Endothelial cell of umbilical vein (primary cell): ENCODE measurements around the gene DDX24. TPM values are rescaled to one million over a fixed set of nuclear protein-coding genes. Genes with fewer than 3 reads are reported as not detected.

Experiments used
- BruUV-seq: library from RNA; stranded (reverse); fragments of 400-500 nt; replicated peaks from 2 replicates; lab custom pipeline; 2021; lab: Mats Ljungman, UMichigan
- CTCF ChIA-PET: fragments of 300-600, 350-600 bp; sonication (Branson Sonifier 250); formaldehyde crosslinking; loops from one replicate; lab custom pipeline; 2021; ENCODE audit warnings: antibody characterized with exemption, inconsistent platforms; lab: Charles Lee
- POLR2A ChIA-PET: fragments of 300-600, 350-600 bp; sonication (Branson Sonifier 250); formaldehyde crosslinking; loops from one replicate; lab custom pipeline; 2021; ENCODE audit warnings: antibody characterized with exemption, inconsistent platforms; lab: Charles Lee
- DNase-seq: peaks from one replicate; pipeline ENCODE4 v3.0.0-alpha.2; 2011; ENCODE audit warnings: low read depth, low spot score
- FAIRE-seq: peaks from 2 replicates; lab custom pipeline; 2011; peaks lifted over from hg19 to GRCh38; lab: Jason Lieb, UNC
- H2AFZ ChIP-seq: 2 replicates; pipeline ENCODE4 v1.6.0; 2012; ENCODE audit warnings: low read depth, low read length, control low read depth, inconsistent platforms
- H3K27ac ChIP-seq: 2 replicates; pipeline ENCODE4 v1.5.1; 2011; ENCODE audit warnings: low read depth, mild to moderate bottlenecking, control low read depth, low read length, moderate library complexity; ENCODE audit not compliant: insufficient read depth
- H3K27me3 ChIP-seq, 2 experiments: 2 replicates each; pipeline versions ENCODE4 v1.6.0 to v1.6.1; 2011; ENCODE audit warnings: low read length in 2 of 2, mixed read lengths in 1 of 2; ENCODE audit not compliant: control insufficient read depth in 2 of 2, insufficient read depth in 2 of 2
- H3K36me3 ChIP-seq, 2 experiments: 2 replicates in 1 of 2; 3 replicates in 1 of 2; pipeline ENCODE4 v1.5.1; 2011; ENCODE audit warnings: low read length in 2 of 2, mild to moderate bottlenecking in 1 of 2, moderate library complexity in 1 of 2; ENCODE audit not compliant: control insufficient read depth in 2 of 2, insufficient read depth in 2 of 2; ENCODE audit errors: extremely low read depth in 1 of 2
- H3K4me1 ChIP-seq: 3 replicates; pipeline ENCODE4 v1.5.1; 2011; ENCODE audit warnings: mild to moderate bottlenecking, low read length; ENCODE audit not compliant: control insufficient read depth, insufficient read depth; ENCODE audit errors: extremely low read depth
- H3K4me2 ChIP-seq: 2 replicates; pipeline ENCODE4 v1.6.1; 2011; ENCODE audit warnings: low read length, control low read depth, mixed read lengths; ENCODE audit not compliant: insufficient read depth
- H3K4me3 ChIP-seq, 3 experiments: fragments of 200-600 bp in 1 of 3; sonication (generic), shearing (Covaris generic) in 1 of 3; replicated peaks in 1 of 3; 2 replicates each; pipeline ENCODE4 v1.5.1; 2011 to 2016; ENCODE audit warnings: control low read depth in 3 of 3, low read length in 3 of 3, mild to moderate bottlenecking in 2 of 3, inconsistent platforms in 1 of 3, low read depth in 1 of 3, moderate library complexity in 1 of 3; ENCODE audit not compliant: insufficient read depth in 1 of 3
- H3K79me2 ChIP-seq: 2 replicates; pipeline ENCODE4 v1.6.0; 2012; ENCODE audit warnings: low read length, inconsistent platforms; ENCODE audit not compliant: control insufficient read depth, insufficient read depth
- H3K9ac ChIP-seq: replicated peaks from 2 replicates; pipeline ENCODE3; 2011; ENCODE audit warnings: low read length, control low read depth; ENCODE audit not compliant: insufficient read depth; ENCODE audit errors: extremely low read depth
- H3K9me1 ChIP-seq: replicated peaks from 3 replicates; pipeline ENCODE4 v1.6.0; 2011; ENCODE audit warnings: mild to moderate bottlenecking, low read length; ENCODE audit not compliant: control insufficient read depth, insufficient read depth; ENCODE audit errors: extremely low read depth
- H3K9me3 ChIP-seq: replicated peaks from 2 replicates; pipeline ENCODE4 v1.5.1; 2012; ENCODE audit warnings: low read length, inconsistent platforms; ENCODE audit not compliant: control insufficient read depth, insufficient read depth
- H4K20me1 ChIP-seq: replicated peaks from 2 replicates; pipeline ENCODE3; 2011; ENCODE audit warnings: mild to moderate bottlenecking, low read length; ENCODE audit not compliant: control insufficient read depth, insufficient read depth; ENCODE audit errors: extremely low read depth
- CTCF ChIP-seq, 2 donors: IDR thresholded peaks; 1 replicate in 1 of 2; 2 replicates in 1 of 2; pipeline ENCODE4 v1.5.1; 2011; ENCODE audit warnings: low read length in 2 of 2, mild to moderate bottlenecking in 2 of 2, moderate library complexity in 2 of 2, control low read depth in 1 of 2, inconsistent platforms in 1 of 2, low read depth in 1 of 2; ENCODE audit not compliant: insufficient read depth in 1 of 2; ENCODE audit errors: extremely low read depth in 1 of 2
- JUN ChIP-seq: IDR thresholded peaks from 2 replicates; pipeline ENCODE4 v1.6.1; 2011; ENCODE audit warnings: borderline replicate concordance, low read depth; ENCODE audit not compliant: insufficient read length, insufficient read depth
- POLR2A ChIP-seq: IDR thresholded peaks from 2 replicates; pipeline ENCODE4 v1.6.1; 2012; ENCODE audit warnings: low read depth, mild to moderate bottlenecking, control low read depth, low read length
- dilution Hi-C: fragments of 300-500 bp; cut with MboI; formaldehyde crosslinking; loops from one replicate; pipeline ENCODE4 v1.15.0; 2019; ENCODE audit warnings: low sequenced_read_pairs; ENCODE audit not compliant: extremely low pct_ligation_motif_present
- intact Hi-C: fragments of 100-400 bp; cut with micrococcal nuclease; formaldehyde crosslinking; loops from one replicate; pipeline ENCODE4 v1.10.0; 2022
- polyA plus RNA-seq, 4 experiments: library from polyadenylated mRNA; depleted of rRNA in 3 of 4; stranded (reverse) in 3 of 4; unstranded in 1 of 4; fragments of >200 nt; gene quantifications; 2 replicates each; pipeline versions ENCODE4 v1.2.1 to v1.2.3, GENCODE V29; 2011 to 2012; ENCODE audit warnings: missing spikeins in 1 of 4
- total RNA-seq: library from RNA; stranded (reverse); gene quantifications from 2 replicates; pipeline ENCODE4 v1.2.3, GENCODE V29; 2021

DDX24 gene
- total and polyA plus RNA-seq, 2 donors (not counting 3 experiments of a cell fraction or from before 2014, with no cell fraction given), result 88.3 to 141 TPM

- H3K36me3 ChIP-seq, result no peaks in the 10 kb centered on the region
- dilution Hi-C loops (no loop called here), intact Hi-C loops (loop anchor here (10.0 kb wide), 2 partner anchors 415 to 475 kb away; no protein-coding TSS in a partner anchor)
- peak overlapping the region; percentile 91 for H3K4me2 ChIP-seq
- H3K4me3 ChIP-seq, result peak overlapping the region; percentile 27 to 67 (median 45)
- peak overlapping the region; percentile 24 for H3K9ac ChIP-seq
- H3K27me3 ChIP-seq, result peaks cover 0 to 8% of the 10 kb centered on the region in 2 experiments
- H3K9me1 ChIP-seq, result no peaks in the 10 kb centered on the region
- peak; percentile 55 for FAIRE-seq
- no peaks in the 10 kb centered on the region for H3K79me2 ChIP-seq
- peaks cover 9% of the 10 kb centered on the region for H3K4me1 ChIP-seq
- POLR2A ChIA-PET, result interaction anchor here (1.4 kb wide), 1 partner anchor 49 kb away, joined by 4 read pairs; the partner anchor contains the start of genes DDX24 and IFI27L1
- TF ChIP-seq JUN (no peak), POLR2A (peak; percentile 4)
- BruUV-seq, result no TSS peak
- no peaks in the 10 kb centered on the region for H4K20me1 ChIP-seq
- H3K9me3 ChIP-seq, result no peaks in the 10 kb centered on the region
- H3K27ac ChIP-seq, result no peak overlapping the region
- peak; percentile 53 for DNase-seq
- CTCF ChIA-PET, result interaction anchor here (0.7 to 5.2 kb wide), 10 partner anchors 9 to 190 kb away, joined by 3 to 67 read pairs (median 8); partner anchors contain the start of genes DDX24, IFI27 and IFI27L1
- peak overlapping the region; percentile 87 for H2AFZ ChIP-seq
Measured at GRCh38 chr14:94129758-94130414, 48.9 kb upstream of the DDX24 start.

- Histone ChIP-seq H3K9ac (peak within 1 kb of the TSS; percentile 24), H3K27ac (no peak within 1 kb of the TSS), H3K79me2 (no peaks in the 10 kb centered on the region), H3K36me3 (no peaks in the 10 kb centered on the region), H3K9me3 (no peaks in the 10 kb centered on the region), H3K4me1 (peaks cover 9% of the 10 kb centered on the region), H3K27me3 (peaks cover 0 to 5% of the 10 kb centered on the region in 2 experiments), H4K20me1 (no peaks in the 10 kb centered on the region), H3K4me3 (peak within 1 kb of the TSS; percentile 27 to 67 (median 45)), H3K4me2 (peak within 1 kb of the TSS; percentile 91), H3K9me1 (no peaks in the 10 kb centered on the region), H2AFZ (peak within 1 kb of the TSS; percentile 93)
- peak; percentile 55 for FAIRE-seq
- TF ChIP-seq JUN, result no peak
- TF ChIP-seq CTCF (IDR thresholded peaks at IDR 0.05; ENCODE audit: extremely low read depth in 1 of 2, insufficient read depth in 1 of 2, low read depth in 1 of 2, low read length in 2 of 2), result peak in 1 of 2 donors; percentile 20
- CTCF ChIA-PET, result interaction anchor here (0.7 to 5.2 kb wide), 13 partner anchors 7 to 420 kb away, joined by 3 to 67 read pairs (median 6); partner anchors contain the start of genes DDX24, IFI27 and IFI27L1
- POLR2A ChIA-PET, result interaction anchor here (0.6 to 1.4 kb wide), 5 partner anchors 12 to 48 kb away, joined by 3 to 4 read pairs (median 3); partner anchors contain the start of genes DDX24, IFI27 and IFI27L1
- dilution Hi-C loops (no loop called here), intact Hi-C loops (no loop called here)
- peak; percentile 59 for DNase-seq
- no TSS peak for BruUV-seq
Measured at GRCh38 chr14:94129111-94129757, 48.2 kb upstream of the DDX24 start, which contains the start of gene IFI27L2. Gene IFI27L2 (minus strand): TSS chr14:94129604. CDS start chr14:94129564, 40 bp downstream.
